ENCODE measurements around the gene ANKH. TPM values are rescaled to one million over a fixed set of nuclear protein-coding genes. Genes with fewer than 3 reads are reported as not detected.

ANKH gene
- total and polyA plus RNA-seq, 2 experiments from 2014 or later, result 27.6 to 29.9 TPM

DNA sequence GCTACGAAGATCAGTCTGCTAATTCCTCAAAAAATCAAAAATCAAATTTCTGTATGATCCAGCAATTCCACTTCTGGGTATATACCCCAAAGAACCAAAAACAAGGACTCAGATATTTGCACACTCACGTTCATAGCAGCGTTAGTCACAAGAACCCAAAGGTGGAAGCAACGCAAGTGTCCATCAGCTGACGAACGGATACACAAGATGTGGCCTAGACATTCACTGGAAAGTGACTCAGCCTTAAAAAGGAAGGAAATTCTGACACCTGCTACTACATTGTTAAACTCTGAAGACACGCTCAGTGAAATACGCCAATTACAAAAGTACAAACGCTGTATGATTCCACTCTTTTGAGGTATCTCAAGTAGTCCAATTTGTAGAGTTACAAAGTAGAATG lies 113.7 kb downstream of the ANKH start:
- no peaks in the 10 kb centered on the region for H3K4me1 ChIP-seq (ENCODE audit: insufficient read depth)
- no peaks in the 10 kb centered on the region for H3K79me2 ChIP-seq
- H4K20me1 ChIP-seq (ENCODE audit: insufficient read depth, poor library complexity, severe bottlenecking), result no peaks in the 10 kb centered on the region
- no peaks in the 10 kb centered on the region for H3K36me3 ChIP-seq (replicated peaks; ENCODE audit: insufficient read depth, low read depth)
- TF ChIP-seq EZH2 (IDR thresholded peaks at IDR 0.05; ENCODE audit: borderline replicate concordance), result no peak
- no peak for TF ChIP-seq EZH2phosphoT487 (IDR thresholded peaks at IDR 0.05; ENCODE audit: low read depth, severe bottlenecking, unreplicated experiment)
- TF ChIP-seq CTCF (IDR thresholded peaks at IDR 0.05; ENCODE audit: poor library complexity), result no peak
- WGBS (ENCODE audit: low lambda C conversion rate, missing lambda C conversion rate), result 98% methylated on average over 9 of the region's 9 CpGs
- H3K4me2 ChIP-seq, result no peak overlapping the region
- H3K9me3 ChIP-seq (ENCODE audit: low read depth), result no peaks in the 10 kb centered on the region
- no peak overlapping the region for H3K27ac ChIP-seq
- no peaks in the 10 kb centered on the region for H3K27me3 ChIP-seq
- DNase-seq (ENCODE audit: low spot score), result no peak
- no peak overlapping the region for H3K4me3 ChIP-seq
- H3K9me2 ChIP-seq (replicated peaks; ENCODE audit: insufficient read depth), result no peaks in the 10 kb centered on the region
- H2AFZ ChIP-seq, result no peak overlapping the region

DNA sequence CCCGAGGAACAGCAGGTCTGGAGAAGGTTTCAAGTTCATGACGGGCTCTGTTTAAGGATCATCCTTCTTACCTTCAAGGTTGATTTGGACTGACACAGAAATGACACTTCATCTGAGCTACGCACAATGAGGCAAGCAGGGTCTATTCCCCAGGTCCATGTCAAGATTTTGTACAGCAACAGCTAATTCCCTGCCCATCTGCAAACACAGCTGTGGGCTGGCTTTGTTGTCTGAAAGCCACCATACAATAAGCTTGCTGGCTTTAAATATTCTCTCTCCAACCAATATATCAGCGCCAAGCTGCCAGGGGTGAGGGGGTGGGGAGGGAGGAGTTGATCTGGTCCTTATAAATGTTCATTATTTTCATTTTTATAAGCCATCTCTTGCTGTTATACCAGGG lies 115.1 kb downstream of the ANKH start:
- no peak for DNase-seq (ENCODE audit: low spot score)
- no peaks in the 10 kb centered on the region for H3K9me2 ChIP-seq (replicated peaks; ENCODE audit: insufficient read depth)
- H3K4me3 ChIP-seq, result no peak overlapping the region
- no peak for TF ChIP-seq EZH2 (IDR thresholded peaks at IDR 0.05; ENCODE audit: borderline replicate concordance)
- no peak for TF ChIP-seq EZH2phosphoT487 (IDR thresholded peaks at IDR 0.05; ENCODE audit: low read depth, severe bottlenecking, unreplicated experiment)
- TF ChIP-seq CTCF (IDR thresholded peaks at IDR 0.05; ENCODE audit: poor library complexity), result no peak
- WGBS (ENCODE audit: low lambda C conversion rate, missing lambda C conversion rate), result 97% methylated on average over 4 of the region's 4 CpGs
- H3K79me2 ChIP-seq, result no peaks in the 10 kb centered on the region
- H3K27me3 ChIP-seq, result no peaks in the 10 kb centered on the region
- H2AFZ ChIP-seq, result no peak overlapping the region
- no peaks in the 10 kb centered on the region for H4K20me1 ChIP-seq (ENCODE audit: insufficient read depth, poor library complexity, severe bottlenecking)
- no peak overlapping the region for H3K4me2 ChIP-seq
- H3K27ac ChIP-seq, result no peak overlapping the region
- H3K4me1 ChIP-seq (ENCODE audit: insufficient read depth), result no peaks in the 10 kb centered on the region
- H3K9me3 ChIP-seq (ENCODE audit: low read depth), result no peaks in the 10 kb centered on the region
- no peaks in the 10 kb centered on the region for H3K36me3 ChIP-seq (replicated peaks; ENCODE audit: insufficient read depth, low read depth)

GRCh38 chr5:14753947-14754346 lies 117.6 kb downstream of the ANKH start:
- no peaks in the 10 kb centered on the region for H3K9me2 ChIP-seq (replicated peaks; ENCODE audit: insufficient read depth)
- H3K27me3 ChIP-seq, result no peaks in the 10 kb centered on the region
- no peak overlapping the region for H3K4me2 ChIP-seq
- WGBS (ENCODE audit: low lambda C conversion rate, missing lambda C conversion rate), result 52% methylated on average over 3 of the region's 3 CpGs
- H3K4me1 ChIP-seq (ENCODE audit: insufficient read depth), result no peaks in the 10 kb centered on the region
- no peaks in the 10 kb centered on the region for H3K79me2 ChIP-seq
- no peak for DNase-seq (ENCODE audit: low spot score)
- H3K36me3 ChIP-seq (replicated peaks; ENCODE audit: insufficient read depth, low read depth), result no peaks in the 10 kb centered on the region
- TF ChIP-seq EZH2phosphoT487 (IDR thresholded peaks at IDR 0.05; ENCODE audit: low read depth, severe bottlenecking, unreplicated experiment), result no peak
- TF ChIP-seq CTCF (IDR thresholded peaks at IDR 0.05; ENCODE audit: poor library complexity), result no peak
- no peak for TF ChIP-seq EZH2 (IDR thresholded peaks at IDR 0.05; ENCODE audit: borderline replicate concordance)
- H3K27ac ChIP-seq, result peak overlapping the region; percentile 14
- no peak overlapping the region for H2AFZ ChIP-seq
- H3K9me3 ChIP-seq (ENCODE audit: low read depth), result no peaks in the 10 kb centered on the region
- no peak overlapping the region for H3K4me3 ChIP-seq
- H4K20me1 ChIP-seq (ENCODE audit: insufficient read depth, poor library complexity, severe bottlenecking), result no peaks in the 10 kb centered on the region

GRCh38 chr5:14753292-14753691 lies 118.3 kb downstream of the ANKH start:
- H3K27me3 ChIP-seq, result no peaks in the 10 kb centered on the region
- TF ChIP-seq CTCF (IDR thresholded peaks at IDR 0.05; ENCODE audit: poor library complexity) (no peak), EZH2phosphoT487 (IDR thresholded peaks at IDR 0.05; ENCODE audit: low read depth, severe bottlenecking, unreplicated experiment) (no peak), EZH2 (IDR thresholded peaks at IDR 0.05; ENCODE audit: borderline replicate concordance) (no peak)
- peak; percentile 25 for DNase-seq (ENCODE audit: low spot score)
- no peaks in the 10 kb centered on the region for H3K36me3 ChIP-seq (replicated peaks; ENCODE audit: insufficient read depth, low read depth)
- no peaks in the 10 kb centered on the region for H3K4me1 ChIP-seq (ENCODE audit: insufficient read depth)
- no peak overlapping the region for H3K4me2 ChIP-seq
- no peaks in the 10 kb centered on the region for H4K20me1 ChIP-seq (ENCODE audit: insufficient read depth, poor library complexity, severe bottlenecking)
- no peaks in the 10 kb centered on the region for H3K9me3 ChIP-seq (ENCODE audit: low read depth)
- no peak overlapping the region for H2AFZ ChIP-seq
- no peak overlapping the region for H3K4me3 ChIP-seq
- WGBS (ENCODE audit: low lambda C conversion rate, missing lambda C conversion rate), result 56% methylated on average over 6 of the region's 6 CpGs
- H3K79me2 ChIP-seq, result no peaks in the 10 kb centered on the region
- peak overlapping the region; percentile 14 for H3K27ac ChIP-seq
- H3K9me2 ChIP-seq (replicated peaks; ENCODE audit: insufficient read depth), result no peaks in the 10 kb centered on the region
